ENCODE data around the gene NOSIP.

The NOSIP gene

DNA sequence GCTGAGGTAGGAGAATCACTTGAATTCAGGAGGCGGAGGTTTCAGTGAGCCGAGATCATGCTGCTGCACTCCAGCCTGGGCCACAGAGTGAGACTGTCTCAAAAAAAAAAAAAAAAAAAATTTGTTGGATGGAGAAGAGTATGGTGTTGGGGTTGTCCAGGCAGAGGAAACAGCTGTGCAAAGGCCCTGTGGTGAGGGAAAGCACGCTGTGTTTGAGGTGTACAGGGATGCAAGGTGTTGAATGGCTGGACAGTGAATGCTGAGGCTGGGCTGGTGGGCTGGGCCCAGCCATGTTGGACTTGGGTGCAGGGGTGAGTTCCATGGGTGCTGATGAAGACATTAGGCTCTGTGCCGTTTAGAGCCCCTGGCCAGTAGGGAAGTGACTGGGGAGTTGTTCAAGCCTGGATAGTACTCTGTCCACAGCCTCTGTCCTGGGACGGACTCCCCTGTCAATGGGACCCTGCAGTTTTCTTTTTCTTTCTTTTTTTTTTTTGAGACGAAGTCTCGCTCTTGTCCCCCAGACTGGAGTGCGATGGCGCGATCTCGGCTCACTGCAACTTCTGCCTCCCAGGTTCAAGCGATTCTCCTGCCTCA, 29.2 kb upstream of the NOSIP start:
- no peaks in the 10 kb centered on the region for H3K27me3 ChIP-seq (ENCODE audit: insufficient read depth, poor library complexity, severe bottlenecking)
- TF ChIP-seq, protein P1, sequence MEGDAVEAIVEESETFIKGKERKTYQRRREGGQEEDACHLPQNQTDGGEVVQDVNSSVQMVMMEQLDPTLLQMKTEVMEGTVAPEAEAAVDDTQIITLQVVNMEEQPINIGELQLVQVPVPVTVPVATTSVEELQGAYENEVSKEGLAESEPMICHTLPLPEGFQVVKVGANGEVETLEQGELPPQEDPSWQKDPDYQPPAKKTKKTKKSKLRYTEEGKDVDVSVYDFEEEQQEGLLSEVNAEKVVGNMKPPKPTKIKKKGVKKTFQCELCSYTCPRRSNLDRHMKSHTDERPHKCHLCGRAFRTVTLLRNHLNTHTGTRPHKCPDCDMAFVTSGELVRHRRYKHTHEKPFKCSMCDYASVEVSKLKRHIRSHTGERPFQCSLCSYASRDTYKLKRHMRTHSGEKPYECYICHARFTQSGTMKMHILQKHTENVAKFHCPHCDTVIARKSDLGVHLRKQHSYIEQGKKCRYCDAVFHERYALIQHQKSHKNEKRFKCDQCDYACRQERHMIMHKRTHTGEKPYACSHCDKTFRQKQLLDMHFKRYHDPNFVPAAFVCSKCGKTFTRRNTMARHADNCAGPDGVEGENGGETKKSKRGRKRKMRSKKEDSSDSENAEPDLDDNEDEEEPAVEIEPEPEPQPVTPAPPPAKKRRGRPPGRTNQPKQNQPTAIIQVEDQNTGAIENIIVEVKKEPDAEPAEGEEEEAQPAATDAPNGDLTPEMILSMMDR (IDR thresholded peaks at IDR 0.05; ENCODE audit: poor library complexity, severe bottlenecking) = no peak
- no peak for DNase-seq (ENCODE audit: low spot score)

DNA sequence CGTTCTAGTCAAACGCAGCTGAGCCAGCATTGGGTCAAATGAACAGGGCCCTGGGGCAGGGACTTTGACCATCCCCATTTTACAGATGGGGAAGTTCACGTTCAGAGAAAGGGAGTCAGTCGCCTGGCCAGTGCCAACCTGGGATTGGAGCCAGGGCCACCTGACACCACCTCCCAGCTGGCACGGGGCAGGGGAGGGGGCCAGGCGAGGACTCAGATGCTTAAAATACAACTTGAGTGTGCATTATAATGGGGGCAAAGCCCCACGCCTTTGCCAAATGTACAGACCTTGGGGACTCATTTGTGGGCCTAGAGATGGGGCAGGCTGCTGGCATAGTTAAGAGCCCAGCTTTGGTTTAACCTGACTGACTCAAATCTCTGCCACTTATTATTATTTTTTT, 25.2 kb upstream of the NOSIP start:
- no peak for DNase-seq (ENCODE audit: low spot score)
- no peaks in the 10 kb centered on the region for H3K9me3 ChIP-seq (ENCODE audit: severe bottlenecking)
- no peak overlapping the region for H3K4me3 ChIP-seq (ENCODE audit: severe bottlenecking)
- H3K27me3 ChIP-seq (ENCODE audit: insufficient read depth, poor library complexity, severe bottlenecking) = no peaks in the 10 kb centered on the region
- peaks cover 69% of the 10 kb centered on the region for H3K36me3 ChIP-seq (ENCODE audit: low read depth)
- TF ChIP-seq, protein P1 (IDR thresholded peaks at IDR 0.05; ENCODE audit: poor library complexity, severe bottlenecking) = no peak
- ATAC-seq (ENCODE audit: low read depth) = no peak
- no peak overlapping the region for H3K27ac ChIP-seq (ENCODE audit: poor library complexity, severe bottlenecking)
- no peaks in the 10 kb centered on the region for H3K4me1 ChIP-seq (ENCODE audit: insufficient read depth, poor library complexity, severe bottlenecking)

More for the DNA sequence above, 29.2 kb upstream of the NOSIP start:
- Histone ChIP-seq H3K36me3 (ENCODE audit: low read depth) (peaks cover 38% of the 10 kb centered on the region), H3K4me1 (ENCODE audit: insufficient read depth, poor library complexity, severe bottlenecking) (peaks cover 21% of the 10 kb centered on the region), H3K9me3 (ENCODE audit: severe bottlenecking) (no peaks in the 10 kb centered on the region), H3K27ac (ENCODE audit: poor library complexity, severe bottlenecking) (no peak overlapping the region), H3K4me3 (ENCODE audit: severe bottlenecking) (no peak overlapping the region)
- no peak for ATAC-seq (ENCODE audit: low read depth)

DNA sequence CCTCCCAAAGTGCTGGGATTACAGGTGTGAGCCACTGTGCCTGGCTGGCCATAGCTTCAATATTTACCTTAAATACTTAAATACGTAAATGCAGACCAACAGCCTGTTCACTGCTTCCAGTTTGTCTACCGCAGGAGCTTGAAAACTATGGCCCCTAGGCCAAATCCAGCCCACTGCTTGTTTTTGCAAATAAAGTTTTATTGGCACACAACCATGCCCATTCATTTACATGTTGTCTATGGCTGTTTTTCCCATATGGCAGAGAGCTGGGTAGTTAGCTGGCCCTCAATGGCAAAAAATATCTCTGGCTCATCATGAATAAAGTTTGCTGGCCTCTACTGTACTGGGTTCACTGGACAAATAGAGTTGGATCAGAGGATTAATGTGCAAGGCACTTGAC, 22.4 kb upstream of the NOSIP start:
- ATAC-seq (ENCODE audit: low read depth) (no peak), DNase-seq (ENCODE audit: low spot score) (no peak)
- TF ChIP-seq, protein P1 (IDR thresholded peaks at IDR 0.05; ENCODE audit: poor library complexity, severe bottlenecking) = no peak
- H3K9me3 ChIP-seq (ENCODE audit: severe bottlenecking) = no peaks in the 10 kb centered on the region
- H3K27me3 ChIP-seq (ENCODE audit: insufficient read depth, poor library complexity, severe bottlenecking) = no peaks in the 10 kb centered on the region
- no peak overlapping the region for H3K27ac ChIP-seq (ENCODE audit: poor library complexity, severe bottlenecking)
- H3K4me1 ChIP-seq (ENCODE audit: insufficient read depth, poor library complexity, severe bottlenecking) = no peaks in the 10 kb centered on the region
- no peak overlapping the region for H3K4me3 ChIP-seq (ENCODE audit: severe bottlenecking)
- H3K36me3 ChIP-seq (ENCODE audit: low read depth) = peaks cover 89% of the 10 kb centered on the region

DNA sequence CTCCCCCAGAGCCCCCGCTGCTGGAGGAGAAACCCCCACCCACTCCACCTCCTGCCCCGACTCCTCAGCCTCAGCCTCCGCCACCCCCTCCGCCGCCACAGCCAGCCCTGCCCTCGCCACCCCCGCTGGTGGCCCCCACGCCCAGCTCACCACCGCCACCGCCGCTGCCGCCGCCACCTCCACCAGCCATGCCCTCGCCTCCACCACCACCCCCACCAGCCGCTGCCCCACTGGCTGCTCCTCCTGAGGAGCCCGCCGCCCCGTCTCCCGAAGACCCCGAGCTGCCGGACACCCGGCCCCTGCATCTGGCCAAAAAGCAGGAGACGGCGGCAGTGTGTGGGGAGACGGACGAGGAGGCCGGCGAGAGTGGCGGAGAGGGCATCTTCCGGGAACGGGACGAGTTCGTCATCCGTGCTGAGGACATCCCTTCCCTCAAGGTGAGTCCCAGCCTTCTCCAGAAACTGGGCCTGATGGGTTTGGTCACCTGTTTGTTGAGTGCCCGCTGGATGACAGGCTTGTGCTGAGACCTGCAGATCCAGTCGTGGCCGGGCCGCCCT, 21.2 kb upstream of the NOSIP start:
- ATAC-seq (ENCODE audit: low read depth) (no peak), DNase-seq (ENCODE audit: low spot score) (no peak)
- Histone ChIP-seq H3K4me3 (ENCODE audit: severe bottlenecking) (no peak overlapping the region), H3K36me3 (ENCODE audit: low read depth) (peaks cover 87% of the 10 kb centered on the region), H3K27ac (ENCODE audit: poor library complexity, severe bottlenecking) (no peak overlapping the region), H3K9me3 (ENCODE audit: severe bottlenecking) (no peaks in the 10 kb centered on the region), H3K4me1 (ENCODE audit: insufficient read depth, poor library complexity, severe bottlenecking) (no peaks in the 10 kb centered on the region), H3K27me3 (ENCODE audit: insufficient read depth, poor library complexity, severe bottlenecking) (no peaks in the 10 kb centered on the region)
- TF ChIP-seq, protein P1 (IDR thresholded peaks at IDR 0.05; ENCODE audit: poor library complexity, severe bottlenecking) = no peak
